Activated CD4-positive, alpha-beta T cell treated with anti-CD3 and anti-CD28 coated beads, Interleukin-2, amount 10 ng/mL, durations not matched to agents 24 days and 14 days (primary cell): ENCODE results near the gene USP32. TPM values are rescaled to one million over a fixed set of nuclear protein-coding genes. Genes with fewer than 3 reads are reported as not detected.
"Not testable (repeated sequence)": the region's sequence is repeated elsewhere in the genome, so short reads cannot be mapped to it uniquely, and the experiment has no call there.

Experiments used
- DNase-seq: peaks from one replicate; pipeline ENCODE4 v3.0.0; 2022
- H3K27ac Mint-ChIP-seq: one replicate; pipeline ENCODE4 v1.8.0; 2022; ENCODE audit warnings: mild to moderate bottlenecking, mixed read lengths
- H3K27me3 Mint-ChIP-seq: one replicate; pipeline ENCODE4 v1.8.0; 2022; ENCODE audit warnings: mixed read lengths
- H3K36me3 Mint-ChIP-seq: one replicate; pipeline ENCODE4 v1.8.0; 2022; ENCODE audit warnings: low read depth, mild to moderate bottlenecking, mixed read lengths
- H3K4me1 Mint-ChIP-seq: one replicate; pipeline ENCODE4 v1.8.0; 2021; ENCODE audit warnings: mixed read lengths
- H3K4me3 Mint-ChIP-seq: one replicate; pipeline ENCODE4 v1.8.0; 2022; ENCODE audit warnings: mild to moderate bottlenecking, moderate library complexity, mixed read lengths
- H3K9me3 Mint-ChIP-seq: one replicate; pipeline ENCODE4 v1.8.0; 2021; ENCODE audit warnings: mixed read lengths
- intact Hi-C: fragments of 100-400 bp; cut with micrococcal nuclease; formaldehyde crosslinking; loops from one replicate; pipeline ENCODE4 v1.15.1; 2023
- total RNA-seq: library from RNA; stranded (reverse); gene quantifications from 2 replicates; pipeline ENCODE4 v1.2.3, GENCODE V29; 2022

Gene USP32
- total RNA-seq, 1 donor from 2014 or later = 30.2 TPM

DNA sequence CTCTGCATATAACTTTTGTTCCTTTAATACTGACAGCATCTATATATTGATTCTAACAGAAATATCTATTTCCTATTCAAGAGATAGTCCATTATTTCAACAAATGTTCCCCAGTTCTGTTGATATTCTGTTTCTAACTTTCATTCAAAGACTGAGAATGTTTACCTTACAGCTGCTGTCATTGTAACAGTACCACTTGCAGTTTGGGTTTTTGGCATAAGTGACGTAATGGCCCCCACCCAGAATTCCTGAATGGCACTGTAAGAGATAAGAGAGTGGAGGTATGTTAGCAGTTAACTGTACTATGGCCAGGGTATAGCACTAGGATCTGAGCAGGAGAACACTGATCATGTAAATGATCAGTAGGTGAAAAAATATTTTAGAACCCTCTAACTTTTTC, 211.6 kb downstream of the USP32 start:
- H3K27me3 Mint-ChIP-seq, DNase-seq, H3K4me1 Mint-ChIP-seq, H3K9me3 Mint-ChIP-seq, intact Hi-C loops, H3K4me3 Mint-ChIP-seq, H3K27ac Mint-ChIP-seq: not testable (repeated sequence)
- peaks cover 18% of the 10 kb centered on the region for H3K36me3 Mint-ChIP-seq

DNA sequence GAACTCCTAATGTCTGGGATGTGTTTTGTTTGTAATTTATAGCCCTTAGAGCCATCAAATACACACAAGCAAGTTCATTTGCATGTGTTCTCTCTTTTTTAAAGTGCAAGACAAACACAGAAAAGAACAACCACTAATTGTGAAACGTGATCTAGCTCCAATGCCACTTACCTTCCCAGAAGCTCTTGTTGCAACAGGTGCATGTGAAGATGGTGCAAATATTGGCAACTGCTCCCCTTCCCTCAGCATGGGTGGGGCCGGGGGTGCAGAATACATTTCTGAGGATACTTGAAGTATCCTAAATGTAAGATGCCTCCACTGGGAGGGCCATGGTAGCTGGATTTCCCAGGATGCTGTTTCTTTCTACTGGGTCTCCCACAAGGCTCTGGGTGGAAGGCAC, 213.8 kb downstream of the USP32 start:
- H3K4me1 Mint-ChIP-seq, H3K9me3 Mint-ChIP-seq, H3K27ac Mint-ChIP-seq, intact Hi-C loops, DNase-seq, H3K4me3 Mint-ChIP-seq, H3K27me3 Mint-ChIP-seq: not testable (repeated sequence)
- H3K36me3 Mint-ChIP-seq = peaks cover 17% of the 10 kb centered on the region

GRCh38 chr17:60176763-60177162, 215.2 kb downstream of the USP32 start:
- H3K27ac Mint-ChIP-seq, H3K27me3 Mint-ChIP-seq, DNase-seq, H3K4me1 Mint-ChIP-seq, intact Hi-C loops, H3K9me3 Mint-ChIP-seq, H3K4me3 Mint-ChIP-seq: not testable (repeated sequence)
- peaks cover 15% of the 10 kb centered on the region for H3K36me3 Mint-ChIP-seq

- intact Hi-C loops, H3K9me3 Mint-ChIP-seq: not testable (repeated sequence)
Measured at GRCh38 chr17:60174767-60175166, 217.2 kb downstream of the USP32 start.

GRCh38 chr17:60174035-60174434, 217.9 kb downstream of the USP32 start:
- peaks cover 6% of the 10 kb centered on the region for H3K36me3 Mint-ChIP-seq
- H3K4me3 Mint-ChIP-seq = no peak overlapping the region
- H3K9me3 Mint-ChIP-seq = no peaks in the 10 kb centered on the region
- H3K4me1 Mint-ChIP-seq = peaks cover 21% of the 10 kb centered on the region
- intact Hi-C loops = no loop called here
- H3K27ac Mint-ChIP-seq = no peak overlapping the region
- no peaks in the 10 kb centered on the region for H3K27me3 Mint-ChIP-seq
- no peak for DNase-seq

More at GRCh38 chr17:60174767-60175166, 217.2 kb downstream of the USP32 start:
- peaks cover 19% of the 10 kb centered on the region for H3K4me1 Mint-ChIP-seq
- not testable (repeated sequence) for H3K36me3 Mint-ChIP-seq, H3K4me3 Mint-ChIP-seq, H3K27me3 Mint-ChIP-seq, DNase-seq, H3K27ac Mint-ChIP-seq

- H3K9me3 Mint-ChIP-seq = no peaks in the 10 kb centered on the region
- H3K27me3 Mint-ChIP-seq = no peaks in the 10 kb centered on the region
- intact Hi-C loops = no loop called here
- H3K4me1 Mint-ChIP-seq = peaks cover 21% of the 10 kb centered on the region
- H3K36me3 Mint-ChIP-seq = peaks cover 3% of the 10 kb centered on the region
- H3K4me3 Mint-ChIP-seq = no peak overlapping the region
- DNase-seq = no peak
- no peak overlapping the region for H3K27ac Mint-ChIP-seq
Measured at GRCh38 chr17:60173304-60173819, 218.6 kb downstream of the USP32 start.

DNA sequence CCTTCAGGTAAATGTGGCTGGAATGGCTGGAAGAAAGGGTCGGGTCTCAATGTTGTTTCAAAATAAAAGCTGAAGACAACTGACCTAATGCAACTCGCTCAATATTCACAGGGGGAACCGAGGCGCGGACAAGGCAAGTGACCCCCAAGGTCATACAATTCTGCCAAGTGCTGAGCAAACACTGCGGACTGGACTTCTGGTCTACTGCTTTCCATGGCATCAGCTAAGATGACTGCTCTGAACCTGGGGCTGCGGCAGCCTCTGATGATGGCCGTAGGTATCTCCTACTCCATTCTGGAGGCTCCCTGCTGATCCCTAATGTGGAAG, 220.2 kb downstream of the USP32 start:
- DNase-seq = no peak
- Mint-ChIP-seq H3K27ac (no peak overlapping the region), H3K27me3 (no peaks in the 10 kb centered on the region), H3K4me3 (no peak overlapping the region), H3K9me3 (no peaks in the 10 kb centered on the region), H3K4me1 (peaks cover 25% of the 10 kb centered on the region), H3K36me3 (peaks cover 3% of the 10 kb centered on the region)
- intact Hi-C loops = no loop called here

GRCh38 chr17:60170835-60171752, 220.8 kb downstream of the USP32 start:
- no peak for DNase-seq
- H3K4me3 Mint-ChIP-seq = no peak overlapping the region
- no peaks in the 10 kb centered on the region for H3K9me3 Mint-ChIP-seq
- H3K27me3 Mint-ChIP-seq = no peaks in the 10 kb centered on the region
- H3K27ac Mint-ChIP-seq = peak overlapping the region; percentile 87
- peaks cover 28% of the 10 kb centered on the region for H3K4me1 Mint-ChIP-seq
- H3K36me3 Mint-ChIP-seq = no peaks in the 10 kb centered on the region
- intact Hi-C loops = no loop called here

GRCh38 chr17:60169921-60170817, 221.8 kb downstream of the USP32 start:
- peak overlapping the region; percentile 87 for H3K27ac Mint-ChIP-seq
- H3K36me3 Mint-ChIP-seq = no peaks in the 10 kb centered on the region
- H3K4me3 Mint-ChIP-seq = peak overlapping the region; percentile 46
- H3K4me1 Mint-ChIP-seq = peaks cover 33% of the 10 kb centered on the region
- intact Hi-C loops = no loop called here
- H3K9me3 Mint-ChIP-seq = no peaks in the 10 kb centered on the region
- H3K27me3 Mint-ChIP-seq = no peaks in the 10 kb centered on the region
- peak; percentile 83 for DNase-seq

GRCh38 chr17:60168654-60169053, 223.3 kb downstream of the USP32 start:
- H3K4me3 Mint-ChIP-seq = no peak overlapping the region
- no peaks in the 10 kb centered on the region for H3K9me3 Mint-ChIP-seq
- no peaks in the 10 kb centered on the region for H3K36me3 Mint-ChIP-seq

GRCh38 chr17:60167065-60167741, 224.7 kb downstream of the USP32 start:
- Mint-ChIP-seq H3K27ac (no peak overlapping the region), H3K9me3 (no peaks in the 10 kb centered on the region), H3K4me3 (no peak overlapping the region), H3K27me3 (no peaks in the 10 kb centered on the region), H3K36me3 (no peaks in the 10 kb centered on the region), H3K4me1 (peaks cover 35% of the 10 kb centered on the region)
- intact Hi-C loops = no loop called here
- no peak for DNase-seq

More at GRCh38 chr17:60168654-60169053, 223.3 kb downstream of the USP32 start:
- Mint-ChIP-seq H3K27ac (no peak overlapping the region), H3K4me1 (peaks cover 38% of the 10 kb centered on the region), H3K27me3 (no peaks in the 10 kb centered on the region)
- intact Hi-C loops = no loop called here
- no peak for DNase-seq

DNA sequence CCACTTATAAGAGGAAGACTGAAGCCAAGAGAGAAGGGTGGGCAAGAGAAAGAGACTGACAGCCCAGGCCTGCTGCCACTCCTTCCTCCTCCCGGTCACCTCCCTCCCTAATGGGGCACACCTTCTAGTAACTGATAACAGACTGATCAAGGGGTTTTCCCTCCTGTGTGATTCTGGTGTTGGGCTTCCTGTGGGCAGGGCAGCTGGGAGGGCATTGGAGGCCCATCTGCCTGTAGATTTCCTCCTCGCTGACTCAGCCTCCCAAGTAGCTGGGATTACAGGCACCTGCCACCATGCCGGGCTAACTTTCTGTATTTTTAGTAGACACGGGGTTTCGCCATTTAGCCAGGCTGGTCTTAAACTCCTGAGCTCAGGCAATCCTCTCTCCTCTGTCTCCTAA, 226.0 kb downstream of the USP32 start:
- no peaks in the 10 kb centered on the region for H3K36me3 Mint-ChIP-seq
- intact Hi-C loops = no loop called here
- peaks cover 31% of the 10 kb centered on the region for H3K4me1 Mint-ChIP-seq
- H3K27ac Mint-ChIP-seq = no peak overlapping the region
- H3K4me3 Mint-ChIP-seq = no peak overlapping the region
- H3K9me3 Mint-ChIP-seq = no peaks in the 10 kb centered on the region
- peaks cover under 1% of the 10 kb centered on the region for H3K27me3 Mint-ChIP-seq
- peak; percentile 66 for DNase-seq

GRCh38 chr17:60165223-60165622, 226.7 kb downstream of the USP32 start:
- intact Hi-C loops = no loop called here
- H3K27ac Mint-ChIP-seq = no peak overlapping the region

More at GRCh38 chr17:60165223-60165622, 226.7 kb downstream of the USP32 start:
- Mint-ChIP-seq H3K4me3 (no peak overlapping the region), H3K36me3 (no peaks in the 10 kb centered on the region), H3K27me3 (peaks cover 2% of the 10 kb centered on the region), H3K9me3 (no peaks in the 10 kb centered on the region), H3K4me1 (peaks cover 24% of the 10 kb centered on the region)
- DNase-seq = no peak
